Measurements from ENCODE around the gene FAM163B.

Gene FAM163B

GRCh38 chr9:133533857-133534256 lies 75.3 kb downstream of the FAM163B start:
- H3K4me3 ChIP-seq (ENCODE audit: low read depth, low read length), result no peak overlapping the region
- in situ Hi-C loops (cut with HindIII; ENCODE audit: low sequenced_read_pairs), result no loop called here
- DNase-seq (ENCODE audit: low read depth, low spot score), result no peak
- TF ChIP-seq, protein P1, sequence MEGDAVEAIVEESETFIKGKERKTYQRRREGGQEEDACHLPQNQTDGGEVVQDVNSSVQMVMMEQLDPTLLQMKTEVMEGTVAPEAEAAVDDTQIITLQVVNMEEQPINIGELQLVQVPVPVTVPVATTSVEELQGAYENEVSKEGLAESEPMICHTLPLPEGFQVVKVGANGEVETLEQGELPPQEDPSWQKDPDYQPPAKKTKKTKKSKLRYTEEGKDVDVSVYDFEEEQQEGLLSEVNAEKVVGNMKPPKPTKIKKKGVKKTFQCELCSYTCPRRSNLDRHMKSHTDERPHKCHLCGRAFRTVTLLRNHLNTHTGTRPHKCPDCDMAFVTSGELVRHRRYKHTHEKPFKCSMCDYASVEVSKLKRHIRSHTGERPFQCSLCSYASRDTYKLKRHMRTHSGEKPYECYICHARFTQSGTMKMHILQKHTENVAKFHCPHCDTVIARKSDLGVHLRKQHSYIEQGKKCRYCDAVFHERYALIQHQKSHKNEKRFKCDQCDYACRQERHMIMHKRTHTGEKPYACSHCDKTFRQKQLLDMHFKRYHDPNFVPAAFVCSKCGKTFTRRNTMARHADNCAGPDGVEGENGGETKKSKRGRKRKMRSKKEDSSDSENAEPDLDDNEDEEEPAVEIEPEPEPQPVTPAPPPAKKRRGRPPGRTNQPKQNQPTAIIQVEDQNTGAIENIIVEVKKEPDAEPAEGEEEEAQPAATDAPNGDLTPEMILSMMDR (IDR thresholded peaks at IDR 0.05; ENCODE audit: low read depth, low read length), result no peak

DNA sequence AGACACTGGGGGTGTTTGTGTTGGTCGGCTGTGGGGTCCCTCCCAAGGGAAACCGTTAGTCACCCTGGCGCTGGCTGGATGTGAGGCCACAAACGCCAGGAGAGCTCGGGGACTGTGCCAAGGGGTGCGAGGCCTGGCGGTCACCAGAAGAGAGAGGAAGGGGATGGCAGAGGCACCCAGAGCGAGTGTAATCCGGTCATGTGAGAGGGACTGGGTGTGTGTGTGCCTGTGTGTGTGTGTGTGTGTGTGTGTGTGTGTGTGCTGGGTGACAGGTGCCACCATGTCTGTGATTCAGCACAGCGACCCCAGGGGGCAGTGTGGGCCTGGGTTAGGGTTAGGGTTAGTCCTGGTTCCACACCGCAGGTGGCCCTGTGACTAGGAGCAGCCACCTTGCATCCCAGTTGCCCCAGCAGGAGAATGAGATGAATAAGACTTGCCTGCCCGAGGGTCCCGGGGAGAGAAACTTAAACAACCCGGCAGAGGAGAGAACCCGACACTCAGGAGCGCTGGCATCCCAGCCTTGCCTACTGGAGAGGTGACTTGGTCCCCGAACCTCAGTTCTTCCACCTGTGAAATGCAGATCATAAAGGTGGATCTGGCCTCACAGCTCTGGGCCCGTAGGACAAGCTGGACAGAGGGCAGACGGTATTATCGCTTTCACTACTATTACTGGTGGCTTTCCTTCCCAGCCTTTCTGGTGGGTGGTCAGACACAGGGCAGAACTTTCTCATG lies 76.1 kb downstream of the FAM163B start:
- TF ChIP-seq, protein P1 (IDR thresholded peaks at IDR 0.05; ENCODE audit: low read depth, low read length), result peak; percentile 50
- H3K4me3 ChIP-seq (ENCODE audit: low read depth, low read length), result no peak overlapping the region
- in situ Hi-C loops (cut with HindIII; ENCODE audit: low sequenced_read_pairs), result no loop called here
- peak; percentile 17 for DNase-seq (ENCODE audit: low read depth, low spot score)

DNA sequence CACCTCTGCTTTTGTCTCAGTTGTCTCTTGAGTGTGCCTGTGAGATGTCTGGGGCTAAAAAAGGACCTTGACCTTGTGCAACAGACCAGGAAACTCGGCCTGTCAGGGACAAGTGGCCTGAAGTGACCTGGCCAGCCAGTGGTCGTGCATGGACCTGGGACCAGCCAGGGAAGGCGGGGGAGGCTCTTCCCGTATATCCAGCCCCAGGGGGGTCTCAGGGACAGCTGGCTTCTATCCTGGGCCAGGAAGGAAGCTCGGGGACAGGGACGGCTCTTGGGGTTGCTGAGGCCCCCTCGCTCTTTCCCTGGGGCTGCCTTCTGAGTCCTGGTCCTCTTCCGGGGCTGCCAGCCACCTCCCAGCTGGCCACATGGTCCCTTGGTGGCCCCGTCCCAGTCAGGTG lies 77.9 kb downstream of the FAM163B start:
- in situ Hi-C loops (cut with HindIII; ENCODE audit: low sequenced_read_pairs), result no loop called here
- DNase-seq (ENCODE audit: low read depth, low spot score), result no peak
- TF ChIP-seq, protein P1 (IDR thresholded peaks at IDR 0.05; ENCODE audit: low read depth, low read length), result no peak
- no peak overlapping the region for H3K4me3 ChIP-seq (ENCODE audit: low read depth, low read length)

- no peak for DNase-seq (ENCODE audit: low read depth, low spot score)
- TF ChIP-seq, protein P1 (IDR thresholded peaks at IDR 0.05; ENCODE audit: low read depth, low read length), result no peak
- no peak overlapping the region for H3K4me3 ChIP-seq (ENCODE audit: low read depth, low read length)
- in situ Hi-C loops (cut with HindIII; ENCODE audit: low sequenced_read_pairs), result no loop called here
Measured at GRCh38 chr9:133529874-133530273, 79.3 kb downstream of the FAM163B start.

DNA sequence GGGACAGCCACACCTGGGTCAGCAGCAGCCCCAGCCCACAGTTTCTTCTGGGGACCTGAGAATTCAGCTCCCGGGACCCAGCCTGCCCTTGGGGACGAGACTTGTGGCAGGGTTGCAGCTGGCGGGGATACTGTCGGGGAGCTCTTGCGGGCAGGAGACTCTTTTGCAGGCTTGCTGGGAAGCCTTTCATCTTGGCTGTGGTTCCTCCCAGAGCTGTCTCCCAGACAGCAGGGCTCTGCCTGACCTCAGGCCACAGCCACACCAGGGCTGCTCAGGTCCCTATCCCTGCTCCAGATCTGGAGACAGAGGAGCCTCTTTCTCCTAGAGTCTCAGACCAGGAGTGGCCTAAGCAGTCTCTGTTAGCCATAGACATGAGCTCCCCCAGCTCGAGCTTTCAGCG lies 79.7 kb downstream of the FAM163B start:
- DNase-seq (ENCODE audit: low read depth, low spot score), result no peak
- H3K4me3 ChIP-seq (ENCODE audit: low read depth, low read length), result no peak overlapping the region
- TF ChIP-seq, protein P1 (IDR thresholded peaks at IDR 0.05; ENCODE audit: low read depth, low read length), result no peak
- in situ Hi-C loops (cut with HindIII; ENCODE audit: low sequenced_read_pairs), result no loop called here

- TF ChIP-seq, protein P1 (IDR thresholded peaks at IDR 0.05; ENCODE audit: low read depth, low read length), result no peak
- DNase-seq (ENCODE audit: low read depth, low spot score), result no peak
- in situ Hi-C loops (cut with HindIII; ENCODE audit: low sequenced_read_pairs), result no loop called here
- H3K4me3 ChIP-seq (ENCODE audit: low read depth, low read length), result no peak overlapping the region
Measured at GRCh38 chr9:133528876-133529241, 80.3 kb downstream of the FAM163B start.
